Measurements from ENCODE around the gene ADAMTSL1.

The ADAMTSL1 gene

DNA sequence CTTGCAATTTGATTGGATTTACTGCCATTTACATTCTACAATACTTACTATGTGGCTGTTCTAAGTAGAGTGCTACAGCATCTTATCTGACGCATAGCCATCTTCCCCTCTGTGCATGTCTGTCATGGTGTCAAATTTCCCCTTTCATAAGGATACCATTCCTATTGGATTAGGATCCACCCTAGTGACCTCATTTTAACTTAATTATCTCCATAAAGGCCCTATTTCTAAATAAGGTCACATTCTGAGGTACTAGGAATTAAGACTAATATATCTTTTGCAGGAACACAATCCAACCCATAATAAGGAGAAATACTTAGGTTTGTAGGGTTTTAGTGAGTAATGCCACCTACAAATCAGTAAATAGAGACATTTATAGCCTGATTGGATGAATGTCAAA is 268.0 kb downstream of the ADAMTSL1 start:
- no peak overlapping the region for H2AFZ ChIP-seq (ENCODE audit: low read depth)
- no peaks in the 10 kb centered on the region for H3K36me3 ChIP-seq (ENCODE audit: insufficient read depth)
- no peaks in the 10 kb centered on the region for H3K79me2 ChIP-seq (ENCODE audit: insufficient read depth, low read depth)
- H3K4me3 ChIP-seq (IDR thresholded peaks at IDR 0.05; ENCODE audit: insufficient read depth, low read depth, low read length): no peak overlapping the region
- H3K27ac ChIP-seq: no peak overlapping the region
- H3K27me3 ChIP-seq (ENCODE audit: insufficient read depth, low read depth): no peaks in the 10 kb centered on the region
- no peaks in the 10 kb centered on the region for H4K20me1 ChIP-seq (ENCODE audit: insufficient read depth)
- H3K4me2 ChIP-seq: no peak overlapping the region
- no peak overlapping the region for H3K9ac ChIP-seq
- no peaks in the 10 kb centered on the region for H3K4me1 ChIP-seq (ENCODE audit: low read depth, poor library complexity, severe bottlenecking)
- TF ChIP-seq, protein P1, sequence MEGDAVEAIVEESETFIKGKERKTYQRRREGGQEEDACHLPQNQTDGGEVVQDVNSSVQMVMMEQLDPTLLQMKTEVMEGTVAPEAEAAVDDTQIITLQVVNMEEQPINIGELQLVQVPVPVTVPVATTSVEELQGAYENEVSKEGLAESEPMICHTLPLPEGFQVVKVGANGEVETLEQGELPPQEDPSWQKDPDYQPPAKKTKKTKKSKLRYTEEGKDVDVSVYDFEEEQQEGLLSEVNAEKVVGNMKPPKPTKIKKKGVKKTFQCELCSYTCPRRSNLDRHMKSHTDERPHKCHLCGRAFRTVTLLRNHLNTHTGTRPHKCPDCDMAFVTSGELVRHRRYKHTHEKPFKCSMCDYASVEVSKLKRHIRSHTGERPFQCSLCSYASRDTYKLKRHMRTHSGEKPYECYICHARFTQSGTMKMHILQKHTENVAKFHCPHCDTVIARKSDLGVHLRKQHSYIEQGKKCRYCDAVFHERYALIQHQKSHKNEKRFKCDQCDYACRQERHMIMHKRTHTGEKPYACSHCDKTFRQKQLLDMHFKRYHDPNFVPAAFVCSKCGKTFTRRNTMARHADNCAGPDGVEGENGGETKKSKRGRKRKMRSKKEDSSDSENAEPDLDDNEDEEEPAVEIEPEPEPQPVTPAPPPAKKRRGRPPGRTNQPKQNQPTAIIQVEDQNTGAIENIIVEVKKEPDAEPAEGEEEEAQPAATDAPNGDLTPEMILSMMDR (conservative IDR thresholded peaks at IDR 0.05; ENCODE audit: low read depth, low read length): no peak

- no peaks in the 10 kb centered on the region for H3K4me1 ChIP-seq (ENCODE audit: low read depth, poor library complexity, severe bottlenecking)
- TF ChIP-seq, protein P1 (conservative IDR thresholded peaks at IDR 0.05; ENCODE audit: low read depth, low read length): no peak
- no peak overlapping the region for H2AFZ ChIP-seq (ENCODE audit: low read depth)
- H4K20me1 ChIP-seq (ENCODE audit: insufficient read depth): no peaks in the 10 kb centered on the region
- H3K27ac ChIP-seq: no peak overlapping the region
- no peaks in the 10 kb centered on the region for H3K79me2 ChIP-seq (ENCODE audit: insufficient read depth, low read depth)
- no peak overlapping the region for H3K9ac ChIP-seq
- no peaks in the 10 kb centered on the region for H3K27me3 ChIP-seq (ENCODE audit: insufficient read depth, low read depth)
- H3K4me2 ChIP-seq: no peak overlapping the region
- H3K36me3 ChIP-seq (ENCODE audit: insufficient read depth): no peaks in the 10 kb centered on the region
- no peak overlapping the region for H3K4me3 ChIP-seq (IDR thresholded peaks at IDR 0.05; ENCODE audit: insufficient read depth, low read depth, low read length)
Measured at GRCh38 chr9:18743421-18743820, 269.5 kb downstream of the ADAMTSL1 start.

DNA sequence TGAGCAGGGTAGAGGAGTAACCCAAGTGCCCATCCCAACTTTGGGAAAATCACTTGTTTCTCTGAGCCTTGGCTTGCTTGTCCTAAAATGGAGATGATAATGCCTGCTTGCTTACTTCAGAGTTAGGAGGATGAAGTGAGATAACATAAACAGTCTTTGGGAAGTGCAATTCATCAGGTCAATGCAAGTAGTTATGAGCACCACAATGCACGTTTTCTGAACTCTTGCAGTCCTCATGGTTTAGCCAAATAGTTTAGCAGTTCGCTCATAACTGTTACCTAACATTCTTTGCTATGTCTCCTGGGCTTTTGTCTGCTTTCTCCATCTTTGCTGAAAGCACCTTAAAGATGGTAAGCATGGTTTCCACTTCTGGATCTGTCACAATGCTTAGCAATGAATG is 270.0 kb downstream of the ADAMTSL1 start:
- Histone ChIP-seq H3K27me3 (ENCODE audit: insufficient read depth, low read depth) (no peaks in the 10 kb centered on the region), H3K79me2 (ENCODE audit: insufficient read depth, low read depth) (no peaks in the 10 kb centered on the region), H2AFZ (ENCODE audit: low read depth) (no peak overlapping the region), H4K20me1 (ENCODE audit: insufficient read depth) (no peaks in the 10 kb centered on the region), H3K36me3 (ENCODE audit: insufficient read depth) (no peaks in the 10 kb centered on the region), H3K9ac (no peak overlapping the region), H3K4me2 (no peak overlapping the region), H3K27ac (no peak overlapping the region), H3K4me3 (IDR thresholded peaks at IDR 0.05; ENCODE audit: insufficient read depth, low read depth, low read length) (no peak overlapping the region), H3K4me1 (ENCODE audit: low read depth, poor library complexity, severe bottlenecking) (no peaks in the 10 kb centered on the region)
- TF ChIP-seq, protein P1 (conservative IDR thresholded peaks at IDR 0.05; ENCODE audit: low read depth, low read length): no peak

GRCh38 chr9:18745710-18746109 is 271.8 kb downstream of the ADAMTSL1 start:
- H3K36me3 ChIP-seq (ENCODE audit: insufficient read depth): no peaks in the 10 kb centered on the region
- no peak overlapping the region for H3K9ac ChIP-seq
- no peak overlapping the region for H3K4me2 ChIP-seq
- H2AFZ ChIP-seq (ENCODE audit: low read depth): no peak overlapping the region
- no peak overlapping the region for H3K27ac ChIP-seq
- H4K20me1 ChIP-seq (ENCODE audit: insufficient read depth): no peaks in the 10 kb centered on the region
- no peak overlapping the region for H3K4me3 ChIP-seq (IDR thresholded peaks at IDR 0.05; ENCODE audit: insufficient read depth, low read depth, low read length)
- TF ChIP-seq, protein P1 (conservative IDR thresholded peaks at IDR 0.05; ENCODE audit: low read depth, low read length): no peak
- no peaks in the 10 kb centered on the region for H3K79me2 ChIP-seq (ENCODE audit: insufficient read depth, low read depth)
- no peaks in the 10 kb centered on the region for H3K4me1 ChIP-seq (ENCODE audit: low read depth, poor library complexity, severe bottlenecking)
- no peaks in the 10 kb centered on the region for H3K27me3 ChIP-seq (ENCODE audit: insufficient read depth, low read depth)

All from KMS-11 (cell line).